AG10803 (cell line): ENCODE measurements around the gene RGL4.

Experiments
- DNase-seq: peaks from one replicate; pipeline ENCODE4 v3.0.0; 2010; ENCODE audit warnings: low read depth
- H3K4me3 ChIP-seq: 2 replicates; pipeline ENCODE4 v1.5.1; 2011; ENCODE audit warnings: mild to moderate bottlenecking, low read length, control low read depth
- TF ChIP-seq, protein P1 (sequence below): conservative IDR thresholded peaks from 2 replicates; pipeline ENCODE4 v1.5.1; 2011; ENCODE audit warnings: mild to moderate bottlenecking, low read length, control low read depth, inconsistent platforms

Gene RGL4

DNA sequence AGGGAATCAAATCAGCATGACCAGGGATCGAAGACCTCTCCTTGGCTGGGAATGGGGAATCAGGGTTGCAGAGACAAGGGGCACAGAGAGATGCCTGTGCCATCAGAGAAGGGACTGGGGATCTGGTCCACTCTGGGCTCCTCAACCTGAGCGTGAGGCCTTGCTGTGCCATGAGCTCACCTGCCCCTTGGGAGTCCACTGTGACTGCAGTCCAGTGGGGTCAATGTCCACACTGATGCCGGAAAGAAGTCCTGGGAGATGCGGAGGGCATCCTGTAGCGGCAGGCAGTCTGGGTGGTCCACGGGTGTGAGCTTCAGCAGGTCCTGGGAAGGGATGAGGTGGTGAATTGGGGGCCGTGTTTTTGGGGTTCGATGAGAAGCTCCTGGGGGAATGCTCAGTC is 7.3 kb upstream of the RGL4 start:
- no peak overlapping the region for H3K4me3 ChIP-seq
- DNase-seq: no peak
- TF ChIP-seq, protein P1, sequence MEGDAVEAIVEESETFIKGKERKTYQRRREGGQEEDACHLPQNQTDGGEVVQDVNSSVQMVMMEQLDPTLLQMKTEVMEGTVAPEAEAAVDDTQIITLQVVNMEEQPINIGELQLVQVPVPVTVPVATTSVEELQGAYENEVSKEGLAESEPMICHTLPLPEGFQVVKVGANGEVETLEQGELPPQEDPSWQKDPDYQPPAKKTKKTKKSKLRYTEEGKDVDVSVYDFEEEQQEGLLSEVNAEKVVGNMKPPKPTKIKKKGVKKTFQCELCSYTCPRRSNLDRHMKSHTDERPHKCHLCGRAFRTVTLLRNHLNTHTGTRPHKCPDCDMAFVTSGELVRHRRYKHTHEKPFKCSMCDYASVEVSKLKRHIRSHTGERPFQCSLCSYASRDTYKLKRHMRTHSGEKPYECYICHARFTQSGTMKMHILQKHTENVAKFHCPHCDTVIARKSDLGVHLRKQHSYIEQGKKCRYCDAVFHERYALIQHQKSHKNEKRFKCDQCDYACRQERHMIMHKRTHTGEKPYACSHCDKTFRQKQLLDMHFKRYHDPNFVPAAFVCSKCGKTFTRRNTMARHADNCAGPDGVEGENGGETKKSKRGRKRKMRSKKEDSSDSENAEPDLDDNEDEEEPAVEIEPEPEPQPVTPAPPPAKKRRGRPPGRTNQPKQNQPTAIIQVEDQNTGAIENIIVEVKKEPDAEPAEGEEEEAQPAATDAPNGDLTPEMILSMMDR: no peak

DNA sequence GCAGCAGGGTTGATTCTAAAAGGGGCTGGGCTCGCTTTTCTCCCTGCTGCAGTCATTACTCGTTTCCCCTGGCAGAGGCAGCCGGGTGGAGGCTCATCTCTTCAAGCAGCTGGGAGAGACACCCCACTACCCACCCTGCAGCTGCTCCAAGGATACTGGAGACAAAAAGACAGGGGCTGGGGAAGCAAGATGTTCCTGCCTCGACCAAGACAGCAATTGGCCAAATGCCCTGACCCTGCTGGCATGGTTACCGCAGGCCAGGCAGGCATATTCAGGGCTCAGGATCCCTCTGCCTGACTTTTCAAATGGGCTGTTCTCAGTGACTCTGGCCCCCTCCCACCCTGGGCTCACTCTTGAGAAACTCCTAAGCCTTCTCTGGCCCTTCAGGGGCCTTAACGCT is 6.8 kb upstream of the RGL4 start:
- TF ChIP-seq, protein P1: no peak
- DNase-seq: no peak
- no peak overlapping the region for H3K4me3 ChIP-seq

- H3K4me3 ChIP-seq: no peak overlapping the region
- no peak for DNase-seq
- TF ChIP-seq, protein P1: no peak
Observed at GRCh38 chr22:23684561-23685031, 6.2 kb upstream of the RGL4 start.

DNA sequence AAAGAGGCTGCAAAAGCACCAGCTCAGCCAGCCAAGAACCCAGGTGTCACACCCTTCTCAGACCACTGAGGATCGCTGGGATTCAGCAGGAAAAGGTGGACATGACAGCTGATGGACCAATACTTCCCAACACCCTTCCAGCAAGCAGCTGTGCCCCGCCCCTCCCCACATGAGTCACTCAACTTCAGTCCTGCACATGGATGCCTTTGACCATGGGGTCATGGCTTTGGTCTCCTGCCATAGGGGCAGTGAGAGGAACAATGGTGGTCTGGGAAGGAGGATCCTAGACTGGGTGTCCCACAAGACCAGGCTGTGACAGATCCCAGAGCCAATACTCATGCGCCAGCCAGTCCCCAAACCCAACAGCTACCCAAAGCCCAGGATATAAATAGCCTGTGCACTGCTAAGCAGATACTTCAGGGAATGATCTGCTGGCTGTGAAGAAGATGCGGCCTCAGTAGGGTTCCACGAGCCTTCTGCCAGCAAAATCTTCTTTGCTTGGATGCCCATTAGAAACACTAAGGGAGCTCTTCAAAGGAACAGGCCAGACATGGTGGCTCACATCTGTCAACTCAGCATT is 5.5 kb upstream of the RGL4 start:
- TF ChIP-seq, protein P1: no peak
- peak; percentile 5 for DNase-seq
- no peak overlapping the region for H3K4me3 ChIP-seq

- H3K4me3 ChIP-seq: no peak overlapping the region
- TF ChIP-seq, protein P1: no peak
- no peak for DNase-seq
Observed at GRCh38 chr22:23686416-23687024, 4.3 kb upstream of the RGL4 start.

DNA sequence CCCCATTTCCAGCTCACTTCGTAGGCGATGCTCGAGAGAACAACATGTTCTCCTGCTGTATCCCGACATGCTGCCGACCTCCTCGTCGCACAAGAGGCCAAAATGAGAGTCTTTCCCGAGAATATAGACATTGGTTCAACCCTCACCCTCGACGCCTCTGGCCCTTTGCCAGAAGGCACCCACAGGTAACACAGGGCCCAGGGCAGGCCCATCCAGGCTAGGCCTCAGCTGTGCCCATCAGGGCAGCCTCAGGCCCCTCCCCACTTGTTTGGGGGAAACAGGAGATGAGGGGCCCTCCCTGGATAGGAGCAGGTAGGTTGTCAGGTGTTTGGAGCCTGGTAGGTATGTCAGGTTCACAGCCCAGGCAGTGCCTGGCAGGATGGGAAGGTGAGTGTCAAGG is 2.7 kb upstream of the RGL4 start:
- no peak overlapping the region for H3K4me3 ChIP-seq
- no peak for DNase-seq
- TF ChIP-seq, protein P1: no peak

- DNase-seq: no peak
- no peak overlapping the region for H3K4me3 ChIP-seq
- TF ChIP-seq, protein P1: no peak
Observed at GRCh38 chr22:23688571-23688970, 2.2 kb upstream of the RGL4 start.
